Cardiac muscle cell (in vitro differentiated cells and primary cell): ENCODE data around the gene TYW5. TPM values are rescaled to one million over a fixed set of nuclear protein-coding genes. Genes with fewer than 3 reads are reported as not detected.

Source experiments
- DNase-seq, 2 donors: peaks; one replicate each; pipeline versions ENCODE4 v3.0.0 to v3.0.0-alpha.2; 2010 to 2017; ENCODE audit warnings: low read depth in 1 of 2, low spot score in 1 of 2
- H3K27ac ChIP-seq: fragments of 200-600 bp; sonication (generic); 2 replicates; pipeline ENCODE4 v1.5.1; 2016
- H3K27me3 ChIP-seq: fragments of 200-600 bp; sonication (generic); 2 replicates; pipeline ENCODE4 v1.6.0; 2016; ENCODE audit warnings: control low read depth
- H3K36me3 ChIP-seq: fragments of 200-600 bp; sonication (generic); 2 replicates; pipeline ENCODE4 v1.5.1; 2016; ENCODE audit warnings: control low read depth
- H3K4me1 ChIP-seq: fragments of 200-600 bp; sonication (generic); 2 replicates; pipeline ENCODE4 v1.8.1; 2017; ENCODE audit warnings: low read depth, mild to moderate bottlenecking, mixed run types
- H3K4me3 ChIP-seq: fragments of 200-600 bp; sonication (generic); 2 replicates; pipeline ENCODE4 v1.5.1; 2016; ENCODE audit warnings: mild to moderate bottlenecking
- H3K9me3 ChIP-seq: fragments of 200-600 bp; sonication (generic); 2 replicates; pipeline ENCODE4 v1.5.1; 2017; ENCODE audit warnings: low read depth, mild to moderate bottlenecking, control low read depth
- CTCF ChIP-seq: IDR thresholded peaks from 2 replicates; pipeline ENCODE4 v1.5.1; 2012; ENCODE audit warnings: low read depth, mild to moderate bottlenecking, low read length
- polyA plus RNA-seq: library from polyadenylated mRNA; unstranded; fragments of >200 nt; fragmentation: Nextera tagmentation; extraction: Ambion mirVana; gene quantifications from 2 replicates; pipeline ENCODE4 v1.2.1, GENCODE V29; 2016
- total RNA-seq: library from RNA; depleted of rRNA; stranded (reverse); fragments of >200 nt; gene quantifications from 2 replicates; pipeline ENCODE4 v1.2.3, GENCODE V29; 2016

TYW5 gene
- total and polyA plus RNA-seq, 2 experiments from 2014 or later: 6.4 to 8.8 TPM

- TF ChIP-seq CTCF: no peak
- Histone ChIP-seq H3K4me3 (no peak overlapping the region), H3K36me3 (no peaks in the 10 kb centered on the region), H3K4me1 (no peaks in the 10 kb centered on the region), H3K9me3 (no peaks in the 10 kb centered on the region), H3K27me3 (no peaks in the 10 kb centered on the region), H3K27ac (no peak overlapping the region)
- DNase-seq: peak in 1 of 2 donors; percentile 51
Observed at GRCh38 chr2:199975273-199975895, 20.1 kb upstream of the TYW5 start.

- no peak overlapping the region for H3K4me3 ChIP-seq
- no peak overlapping the region for H3K27ac ChIP-seq
- H3K36me3 ChIP-seq: no peaks in the 10 kb centered on the region
- no peaks in the 10 kb centered on the region for H3K9me3 ChIP-seq
- no peaks in the 10 kb centered on the region for H3K4me1 ChIP-seq
- DNase-seq: peak; percentile 19 to 73
- no peaks in the 10 kb centered on the region for H3K27me3 ChIP-seq
- TF ChIP-seq CTCF: peak; percentile 54
Observed at GRCh38 chr2:199973703-199974102, 18.4 kb upstream of the TYW5 start.

- H3K4me3 ChIP-seq: no peak overlapping the region
- H3K9me3 ChIP-seq: no peaks in the 10 kb centered on the region
- H3K27me3 ChIP-seq: no peaks in the 10 kb centered on the region
- peaks cover 3% of the 10 kb centered on the region for H3K36me3 ChIP-seq
- no peak for DNase-seq
- no peak overlapping the region for H3K27ac ChIP-seq
- H3K4me1 ChIP-seq: no peaks in the 10 kb centered on the region
- TF ChIP-seq CTCF: no peak
Observed at GRCh38 chr2:199972088-199972626, 16.9 kb upstream of the TYW5 start.

- H3K36me3 ChIP-seq: peaks cover 22% of the 10 kb centered on the region
- no peak for DNase-seq
Observed at GRCh38 chr2:199968126-199968525, 12.8 kb upstream of the TYW5 start.

GRCh38 chr2:199966976-199967375 lies 11.7 kb upstream of the TYW5 start:
- H3K36me3 ChIP-seq: peaks cover 30% of the 10 kb centered on the region
- no peak overlapping the region for H3K27ac ChIP-seq
- peak in 1 of 2 donors; percentile 25 for DNase-seq
- no peaks in the 10 kb centered on the region for H3K4me1 ChIP-seq
- H3K4me3 ChIP-seq: no peak overlapping the region
- H3K27me3 ChIP-seq: no peaks in the 10 kb centered on the region
- TF ChIP-seq CTCF: no peak
- no peaks in the 10 kb centered on the region for H3K9me3 ChIP-seq

More at GRCh38 chr2:199968126-199968525, 12.8 kb upstream of the TYW5 start:
- no peak overlapping the region for H3K27ac ChIP-seq
- TF ChIP-seq CTCF: no peak
- H3K27me3 ChIP-seq: no peaks in the 10 kb centered on the region
- no peaks in the 10 kb centered on the region for H3K4me1 ChIP-seq
- H3K9me3 ChIP-seq: no peaks in the 10 kb centered on the region
- no peak overlapping the region for H3K4me3 ChIP-seq
